GM18520 (cell line): ENCODE data around the gene ZNF618.
A peak's percentile ranks its signal among the peaks of the same experiment; 100 is the strongest.
"Not testable (repeated sequence)": the region's sequence is repeated elsewhere in the genome, so short reads cannot be mapped to it uniquely, and the experiment has no call there.

Source experiments
- ATAC-seq: cut with Tn5 transposase; IDR thresholded peaks from one replicate; pipeline ENCODE4 v1.9.1; 2021; ENCODE audit not compliant: unreplicated experiment

ZNF618 gene

DNA sequence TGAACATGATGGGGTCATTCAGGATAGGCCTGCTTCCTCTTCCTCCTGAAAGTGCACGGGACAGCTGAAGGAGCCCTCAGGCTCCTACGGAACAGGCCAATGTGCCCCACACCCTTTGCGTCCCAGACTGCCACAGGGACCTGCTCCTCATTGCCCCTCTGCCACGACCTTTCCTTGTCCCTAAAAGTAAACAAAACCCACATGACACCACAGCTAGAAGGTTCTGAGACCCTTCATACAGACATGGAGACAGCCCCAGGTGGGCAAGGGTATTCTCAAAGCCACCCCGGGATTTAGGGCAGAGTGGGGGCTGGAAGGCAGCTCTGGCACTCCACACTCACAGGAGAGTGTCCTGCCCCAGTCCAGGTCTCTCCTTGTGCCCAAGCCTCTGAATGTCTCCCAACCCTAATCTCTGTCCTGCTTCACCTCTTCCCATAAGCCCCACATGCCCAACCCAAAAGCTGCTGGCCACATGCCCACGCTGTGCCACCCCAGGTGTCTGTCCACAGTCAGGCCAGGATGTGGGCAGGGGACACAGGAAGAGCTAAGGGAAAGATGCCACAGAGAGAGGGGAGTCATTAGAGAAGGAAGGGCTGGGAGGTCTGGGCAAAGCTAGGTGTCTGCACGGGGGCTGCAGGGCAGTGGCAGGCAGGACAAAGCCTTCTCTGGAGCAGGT, 201.2 kb downstream of the ZNF618 start:
- no peak for ATAC-seq

DNA sequence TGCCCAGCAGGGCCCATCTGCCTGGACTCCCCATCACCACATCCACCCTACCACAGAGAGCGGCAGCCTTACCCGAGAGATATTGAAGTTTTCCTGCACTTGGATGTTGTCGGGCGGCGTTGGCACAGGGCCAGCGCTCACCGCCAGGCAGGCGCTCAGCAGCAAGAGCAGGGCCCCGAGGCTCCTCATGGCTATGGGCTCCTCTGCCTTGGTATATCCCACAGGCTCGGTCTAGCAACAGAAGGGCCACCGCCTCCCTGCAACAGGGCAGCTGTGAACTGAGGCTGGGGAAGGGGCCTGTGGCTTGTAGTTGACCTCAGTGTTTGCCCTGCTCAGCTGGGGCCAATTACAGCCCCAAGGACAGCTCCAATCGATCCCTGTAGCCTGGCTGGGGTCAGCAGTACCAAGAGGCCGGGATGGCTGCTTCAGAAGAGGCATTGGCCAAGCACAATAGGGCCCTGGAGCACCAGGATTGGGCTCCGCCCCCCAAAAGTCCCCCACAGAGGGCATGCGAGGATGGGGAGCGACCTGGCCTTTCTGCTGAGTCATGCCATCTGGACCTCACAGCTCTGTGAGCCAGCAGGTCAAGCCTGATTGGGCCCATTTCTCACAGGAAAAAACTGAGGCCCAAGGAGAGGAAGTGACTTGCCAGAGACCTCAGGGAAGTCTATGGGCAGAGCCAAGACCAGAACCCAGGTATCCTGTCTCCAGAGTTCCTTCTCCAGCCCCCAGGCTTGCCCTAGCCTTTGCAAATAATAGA, 202.1 kb downstream of the ZNF618 start, which contains the start of gene AMBP:
Gene AMBP (minus strand): TSS at position 280 of the 760 bp plus-strand sequence. CDS start 91 bp downstream, at position 189.
- no peak for ATAC-seq

DNA sequence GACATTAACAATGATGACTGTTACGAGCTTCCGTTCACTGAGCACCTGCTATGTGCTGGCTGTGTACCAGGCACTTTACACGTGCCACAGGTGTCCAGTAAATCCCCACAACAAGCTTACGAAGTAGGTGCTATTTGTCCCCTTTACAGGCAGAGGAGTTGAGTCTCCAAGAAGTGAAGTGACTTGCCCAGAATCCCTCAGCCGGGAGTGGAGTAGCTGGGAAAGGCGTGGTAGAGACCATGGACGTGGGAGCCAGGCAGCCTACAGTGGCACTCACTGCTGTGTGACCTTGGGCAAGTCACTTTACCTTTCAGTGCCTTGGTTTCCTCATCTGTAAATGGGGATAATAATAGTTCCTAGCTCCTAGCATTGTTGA, 202.7 kb downstream of the ZNF618 start:
- ATAC-seq: no peak

DNA sequence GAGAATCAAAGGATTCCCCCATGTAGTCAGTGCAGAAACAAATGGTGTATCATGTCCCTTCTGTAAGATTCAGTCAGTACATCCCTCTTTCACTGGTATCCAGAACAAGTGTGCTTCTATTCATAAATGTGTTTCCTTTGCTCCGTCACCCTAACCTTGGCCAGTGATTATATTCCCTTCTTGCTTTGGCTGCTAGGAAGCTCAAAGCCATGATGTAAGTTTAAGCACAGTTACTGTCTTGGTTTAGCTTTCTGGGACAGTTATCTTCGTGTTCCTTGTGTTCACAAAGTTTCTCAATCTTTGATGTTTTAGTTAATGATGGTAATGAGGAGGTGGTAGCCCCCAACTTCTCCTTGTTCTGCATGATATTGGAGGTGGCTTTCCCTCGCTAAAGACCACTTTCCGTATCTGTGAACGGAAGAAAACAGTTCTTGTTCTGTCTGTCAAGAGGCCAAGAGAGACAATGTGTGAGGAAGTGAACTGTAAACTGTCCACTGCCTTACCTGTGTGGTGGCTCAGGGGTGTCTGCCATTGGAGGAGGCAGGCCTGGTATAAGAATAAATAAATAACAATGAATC, 204.2 kb downstream of the ZNF618 start:
- ATAC-seq: no peak

DNA sequence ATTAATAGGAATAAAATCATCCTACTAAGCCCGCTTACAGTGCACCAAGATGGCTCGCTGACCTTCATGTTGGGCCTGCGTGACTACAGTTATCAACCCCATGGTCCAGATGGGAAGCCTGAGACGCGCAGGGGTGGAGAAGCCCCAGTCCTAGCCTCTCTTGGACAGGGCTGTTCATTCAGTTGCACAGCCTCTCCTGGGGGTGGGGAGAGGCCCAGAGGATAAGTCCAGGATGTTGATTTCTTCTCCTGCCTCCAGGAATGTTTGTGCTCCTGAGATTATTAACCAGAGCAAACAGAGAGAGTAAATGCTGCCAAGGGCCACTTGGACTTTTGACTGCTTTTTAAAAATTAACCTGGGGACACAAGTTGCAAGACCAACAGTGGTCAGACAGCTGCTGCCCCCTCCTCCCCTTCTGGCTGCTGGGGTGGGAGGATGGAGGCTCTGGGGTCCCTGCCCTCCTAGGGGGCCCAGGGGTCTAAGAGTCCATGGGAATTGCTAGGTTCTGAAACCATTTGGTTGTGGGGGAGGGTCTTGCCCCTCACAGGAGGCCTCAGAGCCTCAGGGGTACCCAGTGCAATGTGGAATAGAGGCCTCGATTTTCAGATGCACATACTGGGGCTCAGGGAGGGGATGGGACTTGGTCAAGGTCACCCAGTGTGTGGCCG, 204.8 kb downstream of the ZNF618 start:
- ATAC-seq: no peak

DNA sequence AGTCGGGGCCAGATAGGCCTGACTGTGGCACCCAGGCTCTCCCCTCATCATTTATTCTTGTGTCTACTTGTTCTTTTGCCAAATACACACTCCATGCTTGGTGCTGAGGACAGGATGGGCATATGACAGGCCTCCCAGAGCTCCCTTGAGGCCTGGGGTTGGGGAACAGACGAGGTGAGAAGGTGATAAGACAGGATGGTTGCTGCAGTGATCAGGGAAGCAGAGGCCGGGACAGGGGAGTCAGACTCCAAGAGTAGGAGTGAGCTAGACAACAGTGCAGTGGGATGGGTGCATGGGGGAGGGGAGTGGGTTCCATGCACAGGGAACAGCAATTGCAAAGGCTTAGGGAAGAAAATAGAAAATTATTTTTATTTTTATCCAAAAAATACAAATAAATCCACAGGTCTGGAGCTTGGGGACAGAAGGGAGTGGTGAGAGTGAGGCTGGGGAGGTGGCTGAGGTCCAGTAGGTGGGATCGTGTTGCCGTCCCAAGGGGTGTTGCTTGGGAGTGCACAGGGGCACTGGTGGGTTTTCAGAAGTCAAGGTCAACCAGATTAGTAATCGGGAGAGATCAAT, 205.4 kb downstream of the ZNF618 start:
- ATAC-seq: no peak

DNA sequence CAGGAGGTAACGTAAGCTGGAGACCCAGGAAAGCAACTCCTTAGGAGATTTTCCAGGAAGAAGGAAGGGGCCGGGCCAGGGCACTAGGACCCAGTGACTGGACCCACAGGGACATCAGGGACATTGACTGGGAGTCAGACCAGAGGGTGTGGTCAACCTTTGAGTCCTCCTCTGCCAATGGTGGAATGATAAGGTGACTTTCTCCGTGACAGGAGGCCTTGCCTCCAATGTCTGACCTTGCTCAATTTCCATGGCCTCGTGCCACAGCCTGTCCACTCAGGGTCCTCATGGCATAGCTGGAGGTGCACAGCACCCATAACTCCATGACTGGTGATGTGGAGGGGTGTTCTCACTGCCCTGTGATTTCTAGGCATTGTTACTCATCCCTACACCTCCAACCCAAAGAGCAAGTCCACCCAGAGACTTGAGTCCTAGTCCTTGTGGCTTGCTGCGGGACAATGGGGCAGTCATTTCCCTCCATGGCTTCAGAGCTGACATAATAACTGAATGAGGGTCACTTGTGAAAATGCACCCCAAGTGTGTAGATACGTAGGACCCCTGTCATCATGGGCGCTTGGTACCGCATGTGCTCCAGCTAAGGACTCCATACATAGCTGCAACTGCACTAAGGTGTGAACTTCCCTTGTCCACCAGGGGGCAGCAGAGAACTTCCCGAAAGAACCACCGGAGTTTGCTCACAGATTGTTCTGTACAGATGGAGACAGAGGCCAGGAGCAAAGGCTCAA, 206.1 kb downstream of the ZNF618 start:
- peak; percentile 50 for ATAC-seq

DNA sequence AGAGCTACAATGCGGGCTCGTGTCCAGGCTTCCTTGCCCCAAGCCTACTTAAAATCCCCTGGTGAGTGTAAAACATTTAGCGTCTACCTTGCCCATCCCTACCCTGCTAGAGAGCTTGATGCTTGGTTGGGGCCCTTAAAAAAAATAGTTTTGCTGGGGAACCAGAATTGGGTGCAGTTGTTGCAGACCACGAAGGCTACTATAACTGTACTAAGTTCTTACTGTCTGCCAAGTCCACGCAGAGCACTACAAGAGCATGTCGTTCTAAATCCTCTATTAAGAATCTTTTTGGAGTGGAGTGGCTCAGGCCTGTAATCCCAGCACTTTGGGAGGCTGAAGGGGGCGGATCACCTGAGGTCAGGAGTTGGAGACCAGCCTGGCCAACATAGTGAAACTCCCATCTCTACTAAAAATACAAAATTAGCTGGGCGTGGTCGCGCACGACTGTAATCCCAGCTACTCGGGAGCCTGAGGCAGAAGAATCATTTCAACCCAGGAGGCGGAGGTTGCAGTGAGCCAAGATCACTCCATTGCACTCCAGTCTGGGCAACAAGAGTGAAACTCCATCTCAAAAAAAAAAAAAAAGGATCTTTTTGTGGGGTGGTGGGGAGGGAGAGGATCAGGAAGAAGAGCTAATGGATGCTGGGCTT, 206.8 kb downstream of the ZNF618 start:
- not testable (repeated sequence) for ATAC-seq

DNA sequence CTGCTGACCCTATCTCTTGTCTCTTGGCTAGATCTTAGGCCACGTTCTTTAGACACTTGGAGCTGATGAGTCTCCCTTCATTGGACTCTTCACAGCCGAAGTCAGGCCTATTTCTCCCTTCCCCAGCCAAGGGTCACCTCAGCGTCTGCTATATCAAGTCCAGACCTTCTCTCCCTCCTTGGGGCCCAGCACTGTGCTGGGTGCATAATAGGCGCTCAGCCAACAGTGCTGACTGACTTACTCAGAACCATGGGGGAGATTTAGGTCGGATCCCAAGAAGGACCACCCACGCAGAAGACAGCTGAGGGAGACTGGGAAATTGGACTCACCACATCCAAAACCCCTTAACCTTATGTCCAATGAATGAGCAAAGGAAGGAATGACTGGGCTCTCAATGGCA, 207.6 kb downstream of the ZNF618 start:
- no peak for ATAC-seq

DNA sequence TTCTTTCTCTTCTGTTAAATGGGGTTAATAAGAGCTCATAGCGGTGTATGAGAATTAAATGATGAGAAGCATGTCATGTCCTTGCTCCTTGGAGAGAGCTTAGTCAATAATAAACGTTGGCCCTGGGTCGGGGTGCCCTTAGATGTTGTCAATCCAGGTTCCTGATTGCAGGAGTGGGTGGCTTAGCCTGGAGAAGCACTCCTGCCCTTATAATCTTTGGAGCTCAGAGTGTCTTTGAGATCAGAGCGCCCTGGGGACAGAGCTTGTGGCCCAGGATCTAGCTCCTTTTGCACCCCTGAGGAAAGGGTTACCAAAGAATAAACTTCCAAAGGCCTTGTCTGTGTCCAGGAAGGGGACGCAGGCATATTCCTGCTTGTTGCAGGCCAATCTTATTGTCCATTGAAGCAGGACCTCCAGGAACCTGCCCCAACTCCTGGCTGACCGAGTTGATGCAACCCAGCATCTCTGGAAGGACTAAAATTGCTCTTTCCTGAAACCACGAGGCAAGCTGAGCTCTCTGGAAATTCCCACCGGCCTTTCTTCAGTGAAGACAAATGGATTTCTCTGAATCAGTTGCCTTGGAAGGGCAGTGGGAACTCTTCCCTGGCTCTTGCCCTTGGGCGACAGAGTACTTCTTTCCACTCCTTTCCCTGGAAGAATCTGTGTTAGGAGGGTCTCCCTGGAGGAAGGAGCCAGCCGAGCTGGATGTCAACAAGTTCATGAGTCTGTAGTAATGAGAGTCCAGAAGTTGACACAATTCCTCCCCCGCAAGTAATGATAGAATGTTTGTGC, 208.4 kb downstream of the ZNF618 start:
- no peak for ATAC-seq

DNA sequence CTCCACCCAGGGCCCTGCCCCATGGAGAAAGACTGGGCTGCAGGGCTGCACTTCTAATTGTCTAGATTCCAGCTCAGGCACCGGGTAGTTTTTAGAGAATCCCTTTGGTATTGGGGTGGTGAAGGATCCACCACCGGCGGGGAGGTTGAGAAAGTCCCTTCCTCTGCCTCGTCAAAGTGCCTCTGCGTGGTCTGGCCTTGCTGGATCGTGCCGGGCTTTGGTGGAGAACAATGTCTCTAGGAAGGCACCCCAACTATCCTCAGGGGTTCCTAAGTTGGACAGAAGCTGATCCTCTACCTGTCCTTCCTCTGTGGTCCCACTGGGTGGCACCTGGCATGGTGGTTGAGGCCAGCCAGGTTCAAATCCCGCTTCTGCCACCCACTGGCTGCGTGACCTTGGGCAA, 209.3 kb downstream of the ZNF618 start:
- no peak for ATAC-seq

DNA sequence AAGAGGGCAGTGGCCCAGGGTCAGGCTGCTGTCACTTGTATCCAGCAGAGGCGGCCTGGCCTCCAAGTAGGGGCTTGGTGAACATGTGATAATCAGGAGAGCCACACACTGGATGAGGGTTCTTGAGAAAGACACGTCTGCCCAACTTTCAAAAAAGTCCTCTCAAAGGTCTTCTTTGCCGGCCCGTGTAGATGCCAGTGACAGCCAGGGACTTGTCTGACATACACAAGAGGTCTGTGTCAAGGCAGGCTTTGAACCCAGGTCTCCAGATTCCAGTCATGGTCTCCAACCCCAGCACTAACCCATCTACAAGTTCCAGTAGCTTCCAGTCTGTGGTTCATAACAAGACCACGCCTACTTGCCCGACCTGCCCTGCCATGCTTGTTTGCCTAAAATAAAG, 209.9 kb downstream of the ZNF618 start:
- no peak for ATAC-seq

DNA sequence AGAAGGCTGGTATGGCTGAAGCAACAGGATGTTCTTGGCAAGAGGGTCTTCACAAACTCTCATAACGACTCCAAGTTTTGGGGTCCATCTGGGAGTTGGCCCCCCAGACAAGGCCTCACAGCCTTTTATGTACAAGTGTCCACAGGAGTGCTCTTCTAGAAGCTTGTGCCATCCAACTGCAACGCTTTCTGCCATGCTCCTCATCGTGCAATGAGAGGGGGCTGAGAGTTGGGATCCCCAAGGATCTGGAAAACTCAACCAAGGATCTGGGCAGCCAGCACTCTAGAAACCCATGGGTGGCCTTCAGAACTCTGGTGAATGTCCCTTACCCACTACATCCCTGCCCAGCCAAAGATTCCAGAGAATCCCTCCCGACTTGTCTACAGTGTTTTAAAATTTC, 210.5 kb downstream of the ZNF618 start:
- ATAC-seq: no peak

DNA sequence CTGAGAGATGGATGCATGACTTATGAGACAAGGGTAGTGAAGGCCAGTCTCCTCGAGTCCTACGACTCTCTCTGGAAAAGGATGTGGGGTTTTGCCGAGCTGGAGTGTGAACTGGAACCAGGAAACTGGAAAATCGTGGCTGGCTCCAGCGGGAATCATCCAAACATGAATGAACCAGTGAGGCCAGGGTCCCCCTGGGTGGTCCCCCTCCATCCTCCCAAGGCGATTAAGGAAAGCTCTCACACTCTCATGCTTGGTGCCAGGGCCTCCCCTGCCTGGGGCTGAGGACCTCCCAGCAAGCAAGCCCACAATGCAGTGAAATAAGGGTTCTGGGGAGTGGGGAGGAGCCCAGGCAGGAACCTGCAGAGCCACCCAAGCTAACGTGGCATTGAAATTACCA, 211.6 kb downstream of the ZNF618 start:
- no peak for ATAC-seq

DNA sequence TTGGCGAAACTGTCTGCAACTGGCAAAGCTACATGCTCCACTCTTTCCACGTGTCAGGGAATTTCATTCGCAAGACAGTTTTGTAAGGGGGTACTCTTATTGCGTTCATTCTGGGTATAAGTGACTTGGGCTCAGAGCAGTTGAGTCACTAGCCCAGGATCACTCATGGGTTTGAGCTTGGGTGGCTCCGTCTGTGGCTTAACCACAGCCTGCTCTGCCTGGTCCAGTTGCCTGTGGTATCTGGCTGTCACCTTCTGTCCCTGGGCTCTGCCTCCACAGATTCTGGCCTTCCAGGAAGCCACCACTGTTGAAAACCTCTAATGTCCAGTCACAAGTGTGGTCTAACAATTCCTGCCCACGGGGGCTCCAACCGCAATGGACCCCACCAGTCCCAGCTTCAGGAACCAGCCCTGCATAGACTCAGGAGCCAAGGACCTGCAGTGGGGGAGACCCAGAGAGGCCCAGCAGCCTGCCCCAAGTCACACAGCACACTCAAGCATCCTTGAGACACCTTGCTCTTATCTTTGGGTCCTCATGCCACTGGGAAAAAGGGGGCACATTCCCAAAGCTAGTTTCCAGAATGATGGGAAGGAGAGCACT, 212.6 kb downstream of the ZNF618 start:
- ATAC-seq: no peak

DNA sequence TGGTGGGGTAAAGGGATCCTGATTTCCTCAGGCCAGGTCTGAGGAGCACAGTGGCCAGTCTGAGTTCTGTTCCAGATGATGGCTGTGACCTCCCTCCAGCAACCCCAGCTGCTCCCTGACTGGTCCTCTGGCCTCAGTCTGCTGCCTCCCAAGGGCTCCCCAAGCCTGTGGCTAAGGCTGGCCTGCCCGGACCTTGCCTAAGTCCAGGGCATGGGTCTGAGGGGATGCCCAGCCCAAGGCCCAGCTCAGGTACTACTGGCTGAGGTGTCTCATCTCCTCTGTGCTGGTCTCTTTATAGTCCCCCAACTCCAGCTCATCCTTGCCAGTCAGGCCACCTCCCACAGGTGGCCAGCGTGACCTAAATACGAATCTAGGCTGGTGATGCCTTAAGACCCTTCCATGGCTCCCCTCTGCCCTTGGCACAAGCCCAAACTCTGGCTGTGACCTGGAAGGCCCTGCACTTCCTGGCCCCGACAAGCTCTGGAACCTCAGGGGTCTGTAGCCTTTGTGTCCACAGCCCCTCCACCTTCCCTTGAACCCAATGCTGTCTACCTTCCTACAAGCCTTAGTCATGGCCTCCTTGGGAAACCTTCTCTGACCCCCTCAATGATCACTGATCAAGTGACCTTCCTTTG, 213.2 kb downstream of the ZNF618 start:
- no peak for ATAC-seq

DNA sequence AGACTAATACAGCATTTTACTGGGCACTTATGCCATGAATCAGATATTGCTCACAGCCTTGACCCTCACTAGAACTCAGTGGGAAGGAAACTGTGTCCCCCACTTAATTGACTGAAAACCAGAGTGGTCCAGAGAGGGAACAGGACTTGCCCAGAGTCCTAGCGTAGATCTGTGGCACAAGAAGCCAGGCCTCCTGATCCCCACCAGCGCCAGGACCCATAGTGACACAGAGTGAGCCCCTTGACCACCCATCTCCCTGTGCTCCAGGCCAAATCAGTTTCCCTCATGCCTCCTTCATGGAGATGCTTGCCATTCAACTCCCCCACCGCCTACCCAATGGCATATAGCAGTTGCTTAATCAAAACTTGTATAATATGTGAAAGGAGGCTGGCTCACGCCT, 214.7 kb downstream of the ZNF618 start:
- ATAC-seq: no peak

DNA sequence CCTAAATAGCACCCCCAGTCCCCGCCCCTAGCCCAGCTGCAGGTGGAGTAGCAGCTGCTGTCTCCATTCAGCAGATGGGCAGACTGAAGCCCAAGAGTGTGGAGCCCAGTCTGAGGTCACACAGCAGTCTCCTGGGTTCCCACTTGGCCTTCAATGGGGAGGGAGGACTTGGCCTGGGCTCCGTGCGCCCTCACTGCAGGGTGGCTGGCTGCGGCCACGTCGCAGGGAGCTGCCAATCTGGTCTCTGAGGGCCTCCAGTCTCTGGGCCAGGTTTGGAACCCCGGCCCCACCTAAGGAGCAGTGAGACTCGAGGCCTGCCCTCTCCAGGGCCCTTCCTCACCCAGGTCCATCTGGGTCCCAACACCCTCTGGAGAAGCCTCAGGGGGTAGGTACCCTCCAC, 215.6 kb downstream of the ZNF618 start:
- no peak for ATAC-seq

DNA sequence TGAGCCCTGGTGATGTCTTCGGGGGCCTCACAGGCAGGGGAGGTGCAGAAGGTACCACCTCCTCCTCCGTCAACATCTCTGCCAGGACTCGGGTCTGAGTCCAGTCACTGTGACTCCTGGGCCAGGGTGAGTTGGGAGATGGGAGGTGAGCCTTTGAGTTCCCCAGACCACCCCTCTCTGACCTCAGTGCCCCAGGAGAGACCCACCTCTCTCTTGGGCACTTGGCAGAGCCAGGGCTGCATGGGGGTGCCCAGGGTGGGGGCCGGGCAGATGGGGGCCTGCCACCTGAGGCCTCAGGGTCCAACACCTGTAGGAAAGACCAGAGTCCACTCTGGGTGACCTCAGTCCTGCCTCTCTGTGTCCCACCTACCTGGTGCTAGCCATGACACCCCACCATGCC, 216.2 kb downstream of the ZNF618 start:
- no peak for ATAC-seq
